Measurements from ENCODE around the gene STAT5A. TPM values are rescaled to one million over a fixed set of nuclear protein-coding genes. Genes with fewer than 3 reads are reported as not detected.
A peak's percentile ranks its signal among the peaks of the same experiment; 100 is the strongest.

STAT5A gene
- total RNA-seq, 1 donor, result 35.5 TPM

DNA sequence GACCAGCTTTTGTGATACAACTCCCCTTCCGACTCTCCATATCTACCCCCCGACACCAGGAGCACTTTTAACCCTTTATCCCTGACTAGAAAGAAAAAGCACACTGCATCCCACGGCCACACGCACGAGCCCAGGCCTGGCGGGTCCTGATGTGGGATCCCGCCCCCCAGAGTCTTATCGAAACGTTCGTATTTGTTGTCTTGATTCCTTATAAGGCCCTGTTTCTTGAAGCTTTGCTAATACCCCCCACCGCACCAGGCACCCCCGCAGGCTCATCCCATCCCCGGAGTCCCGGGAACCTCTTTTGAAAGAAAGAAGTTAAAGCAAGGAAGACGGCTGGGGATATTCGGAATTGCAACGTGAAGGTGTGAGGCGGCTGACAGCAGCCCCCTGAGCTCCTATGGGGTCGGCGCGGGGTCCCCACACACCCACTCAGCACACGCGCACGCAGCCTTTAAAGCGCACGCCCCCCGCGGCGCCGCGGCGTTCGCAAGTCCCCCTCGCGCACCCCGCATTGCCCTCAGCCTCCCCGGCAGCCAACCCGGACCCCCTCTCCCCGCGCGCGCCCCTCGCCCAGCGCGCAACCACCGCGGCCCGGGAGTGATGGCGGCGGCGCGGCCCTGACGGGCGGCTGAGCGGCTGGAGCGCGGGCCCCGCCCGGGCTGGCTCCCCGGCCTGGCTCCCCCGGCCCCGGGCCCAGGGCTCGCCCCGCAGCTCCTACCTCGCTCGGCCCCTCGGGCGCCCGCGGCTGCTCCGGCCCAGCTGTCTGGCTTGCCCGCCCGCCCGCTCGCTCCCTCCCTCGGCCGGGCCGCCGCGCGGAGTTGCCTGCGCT is 12.6 kb upstream of the STAT5A start:
- TF ChIP-seq, protein P1, sequence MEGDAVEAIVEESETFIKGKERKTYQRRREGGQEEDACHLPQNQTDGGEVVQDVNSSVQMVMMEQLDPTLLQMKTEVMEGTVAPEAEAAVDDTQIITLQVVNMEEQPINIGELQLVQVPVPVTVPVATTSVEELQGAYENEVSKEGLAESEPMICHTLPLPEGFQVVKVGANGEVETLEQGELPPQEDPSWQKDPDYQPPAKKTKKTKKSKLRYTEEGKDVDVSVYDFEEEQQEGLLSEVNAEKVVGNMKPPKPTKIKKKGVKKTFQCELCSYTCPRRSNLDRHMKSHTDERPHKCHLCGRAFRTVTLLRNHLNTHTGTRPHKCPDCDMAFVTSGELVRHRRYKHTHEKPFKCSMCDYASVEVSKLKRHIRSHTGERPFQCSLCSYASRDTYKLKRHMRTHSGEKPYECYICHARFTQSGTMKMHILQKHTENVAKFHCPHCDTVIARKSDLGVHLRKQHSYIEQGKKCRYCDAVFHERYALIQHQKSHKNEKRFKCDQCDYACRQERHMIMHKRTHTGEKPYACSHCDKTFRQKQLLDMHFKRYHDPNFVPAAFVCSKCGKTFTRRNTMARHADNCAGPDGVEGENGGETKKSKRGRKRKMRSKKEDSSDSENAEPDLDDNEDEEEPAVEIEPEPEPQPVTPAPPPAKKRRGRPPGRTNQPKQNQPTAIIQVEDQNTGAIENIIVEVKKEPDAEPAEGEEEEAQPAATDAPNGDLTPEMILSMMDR (IDR thresholded peaks at IDR 0.05; ENCODE audit: extremely low read depth, low read depth, low read length), result no peak
- H3K4me1 ChIP-seq (ENCODE audit: insufficient read depth, low read length), result peaks cover 12% of the 10 kb centered on the region
- H4K20me1 ChIP-seq (ENCODE audit: insufficient read depth, low read length), result peaks cover 28% of the 10 kb centered on the region
- peak overlapping the region; percentile 72 for H3K4me3 ChIP-seq (ENCODE audit: insufficient read depth, low read length)
- peak; percentile 88 for DNase-seq (ENCODE audit: insufficient read length, low spot score, missing footprints)
- H3K27me3 ChIP-seq (ENCODE audit: insufficient read depth, low read length), result no peaks in the 10 kb centered on the region
- peak overlapping the region; percentile 78 for H2AFZ ChIP-seq (ENCODE audit: low read length)
- H3K36me3 ChIP-seq (ENCODE audit: insufficient read depth, low read length), result no peaks in the 10 kb centered on the region
- H3K4me2 ChIP-seq (ENCODE audit: insufficient read depth, low read length), result peak overlapping the region; percentile 85
- H3K79me2 ChIP-seq (ENCODE audit: insufficient read depth, low read length), result peaks cover 47% of the 10 kb centered on the region
- H3K9me3 ChIP-seq (ENCODE audit: low read depth, low read length), result no peaks in the 10 kb centered on the region
- H3K27ac ChIP-seq (ENCODE audit: low read depth, low read length), result peak overlapping the region; percentile 18

DNA sequence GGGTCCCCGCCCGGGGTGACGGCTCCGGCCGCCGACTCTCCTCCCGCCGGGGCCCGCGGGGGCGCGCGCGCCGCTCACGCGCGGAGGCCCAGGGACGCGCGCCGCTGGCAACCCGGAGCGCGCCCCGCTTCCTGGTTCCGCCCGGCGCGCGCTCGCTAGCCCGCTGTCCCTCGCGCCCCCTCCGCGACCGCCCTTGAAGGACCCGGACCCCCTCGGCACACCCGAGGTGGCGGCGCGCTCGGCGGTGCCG is 12.0 kb upstream of the STAT5A start, which contains the start of gene STAT5B:
STAT5B (minus strand) TSS at position 33 of the 250 bp plus-strand sequence. CDS start 44,264 bp downstream, outside the sequence.
- TF ChIP-seq, protein P1 (IDR thresholded peaks at IDR 0.05; ENCODE audit: extremely low read depth, low read depth, low read length), result no peak
- Histone ChIP-seq H3K79me2 (ENCODE audit: insufficient read depth, low read length) (peaks cover 42% of the 10 kb centered on the region), H3K27me3 (ENCODE audit: insufficient read depth, low read length) (no peaks in the 10 kb centered on the region), H3K4me2 (ENCODE audit: insufficient read depth, low read length) (peak within 1 kb of the TSS; percentile 85), H4K20me1 (ENCODE audit: insufficient read depth, low read length) (peaks cover 28% of the 10 kb centered on the region), H3K36me3 (ENCODE audit: insufficient read depth, low read length) (no peaks in the 10 kb centered on the region), H3K9me3 (ENCODE audit: low read depth, low read length) (no peaks in the 10 kb centered on the region), H3K4me3 (ENCODE audit: insufficient read depth, low read length) (peak within 1 kb of the TSS; percentile 72), H3K27ac (ENCODE audit: low read depth, low read length) (peak within 1 kb of the TSS; percentile 54), H3K4me1 (ENCODE audit: insufficient read depth, low read length) (peaks cover 12% of the 10 kb centered on the region), H2AFZ (ENCODE audit: low read length) (peak within 1 kb of the TSS; percentile 78)
- DNase-seq (ENCODE audit: insufficient read length, low spot score, missing footprints), result peak; percentile 99

DNA sequence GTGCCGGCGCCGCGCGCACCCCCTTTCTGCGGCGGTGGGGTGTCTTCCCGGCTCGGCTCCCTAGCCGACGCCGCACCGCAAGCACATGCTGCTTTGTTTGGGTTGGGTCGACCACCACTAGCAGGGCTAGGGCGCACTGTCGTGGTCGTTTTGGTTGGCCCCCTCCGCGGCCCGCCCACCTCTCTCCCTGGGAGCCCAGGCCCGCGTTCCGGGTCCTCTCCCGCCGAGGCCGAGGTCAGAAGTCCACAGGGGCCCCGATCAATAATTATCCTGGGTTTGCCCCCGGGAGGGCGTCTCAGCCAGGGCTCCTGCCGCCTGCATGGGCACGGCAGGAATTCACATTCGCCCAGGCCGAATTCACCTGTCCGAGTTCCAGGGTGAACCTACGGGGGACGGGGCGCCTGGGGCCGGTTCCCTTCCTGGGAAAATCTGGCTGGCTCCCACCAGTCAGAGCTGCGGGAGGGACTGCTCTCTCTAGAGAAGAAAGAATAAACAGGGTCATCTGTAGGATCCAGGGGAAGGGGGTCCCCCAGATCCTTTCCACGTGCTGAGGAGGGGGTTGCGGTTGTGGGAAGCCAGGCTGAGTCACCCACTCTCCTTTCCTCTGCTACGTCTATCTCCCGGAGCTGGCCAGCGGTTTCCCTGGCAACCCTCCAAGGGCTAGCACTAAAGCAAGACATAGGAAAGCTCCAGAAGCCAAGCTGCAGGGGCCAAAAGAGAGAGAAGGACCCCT is 11.5 kb upstream of the STAT5A start:
- Histone ChIP-seq H3K79me2 (ENCODE audit: insufficient read depth, low read length) (peaks cover 37% of the 10 kb centered on the region), H3K36me3 (ENCODE audit: insufficient read depth, low read length) (no peaks in the 10 kb centered on the region), H4K20me1 (ENCODE audit: insufficient read depth, low read length) (peaks cover 23% of the 10 kb centered on the region), H3K9me3 (ENCODE audit: low read depth, low read length) (no peaks in the 10 kb centered on the region), H3K27me3 (ENCODE audit: insufficient read depth, low read length) (no peaks in the 10 kb centered on the region), H3K27ac (ENCODE audit: low read depth, low read length) (peak overlapping the region; percentile 54), H3K4me3 (ENCODE audit: insufficient read depth, low read length) (peak overlapping the region; percentile 72), H2AFZ (ENCODE audit: low read length) (peak overlapping the region; percentile 67), H3K4me2 (ENCODE audit: insufficient read depth, low read length) (peak overlapping the region; percentile 83), H3K4me1 (ENCODE audit: insufficient read depth, low read length) (peaks cover 12% of the 10 kb centered on the region)
- TF ChIP-seq, protein P1 (IDR thresholded peaks at IDR 0.05; ENCODE audit: extremely low read depth, low read depth, low read length), result no peak
- DNase-seq (ENCODE audit: insufficient read length, low spot score, missing footprints), result peak; percentile 96

DNA sequence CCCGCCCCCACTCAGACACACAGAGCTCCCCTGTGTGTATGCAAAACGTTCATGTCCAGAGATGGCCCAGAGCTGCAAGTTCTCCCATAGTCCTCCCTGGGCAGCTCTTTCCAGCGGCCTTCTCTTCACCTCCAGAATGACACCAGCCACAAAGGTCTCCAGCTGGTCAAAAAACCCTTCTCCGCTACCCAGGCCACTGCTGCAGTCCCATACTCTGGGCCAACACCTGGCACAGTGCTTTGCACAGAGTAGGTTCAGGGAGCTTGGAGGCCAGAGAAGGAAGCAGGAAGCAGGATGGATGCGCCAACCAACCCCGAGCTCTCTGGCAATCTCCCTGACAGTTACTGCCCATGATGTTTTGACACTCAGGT is 11.0 kb upstream of the STAT5A start:
- H3K27ac ChIP-seq (ENCODE audit: low read depth, low read length), result no peak overlapping the region
- H3K4me1 ChIP-seq (ENCODE audit: insufficient read depth, low read length), result peaks cover 12% of the 10 kb centered on the region
- no peak overlapping the region for H2AFZ ChIP-seq (ENCODE audit: low read length)
- H3K79me2 ChIP-seq (ENCODE audit: insufficient read depth, low read length), result peaks cover 32% of the 10 kb centered on the region
- H3K4me3 ChIP-seq (ENCODE audit: insufficient read depth, low read length), result peak overlapping the region; percentile 72
- H4K20me1 ChIP-seq (ENCODE audit: insufficient read depth, low read length), result peaks cover 19% of the 10 kb centered on the region
- no peaks in the 10 kb centered on the region for H3K36me3 ChIP-seq (ENCODE audit: insufficient read depth, low read length)
- H3K27me3 ChIP-seq (ENCODE audit: insufficient read depth, low read length), result no peaks in the 10 kb centered on the region
- TF ChIP-seq, protein P1 (IDR thresholded peaks at IDR 0.05; ENCODE audit: extremely low read depth, low read depth, low read length), result no peak
- peak overlapping the region; percentile 83 for H3K4me2 ChIP-seq (ENCODE audit: insufficient read depth, low read length)
- no peaks in the 10 kb centered on the region for H3K9me3 ChIP-seq (ENCODE audit: low read depth, low read length)
- DNase-seq (ENCODE audit: insufficient read length, low spot score, missing footprints), result peak; percentile 75
